NCI-H1105 treated with DMSO at 0.1 percent for 48 hours (cell line): Measurements from ENCODE around the gene GINS1.

Source experiments
- DNase-seq: peaks from one replicate; lab custom pipeline; 2025; lab: John Stamatoyannopoulos, UW

Gene GINS1

DNA sequence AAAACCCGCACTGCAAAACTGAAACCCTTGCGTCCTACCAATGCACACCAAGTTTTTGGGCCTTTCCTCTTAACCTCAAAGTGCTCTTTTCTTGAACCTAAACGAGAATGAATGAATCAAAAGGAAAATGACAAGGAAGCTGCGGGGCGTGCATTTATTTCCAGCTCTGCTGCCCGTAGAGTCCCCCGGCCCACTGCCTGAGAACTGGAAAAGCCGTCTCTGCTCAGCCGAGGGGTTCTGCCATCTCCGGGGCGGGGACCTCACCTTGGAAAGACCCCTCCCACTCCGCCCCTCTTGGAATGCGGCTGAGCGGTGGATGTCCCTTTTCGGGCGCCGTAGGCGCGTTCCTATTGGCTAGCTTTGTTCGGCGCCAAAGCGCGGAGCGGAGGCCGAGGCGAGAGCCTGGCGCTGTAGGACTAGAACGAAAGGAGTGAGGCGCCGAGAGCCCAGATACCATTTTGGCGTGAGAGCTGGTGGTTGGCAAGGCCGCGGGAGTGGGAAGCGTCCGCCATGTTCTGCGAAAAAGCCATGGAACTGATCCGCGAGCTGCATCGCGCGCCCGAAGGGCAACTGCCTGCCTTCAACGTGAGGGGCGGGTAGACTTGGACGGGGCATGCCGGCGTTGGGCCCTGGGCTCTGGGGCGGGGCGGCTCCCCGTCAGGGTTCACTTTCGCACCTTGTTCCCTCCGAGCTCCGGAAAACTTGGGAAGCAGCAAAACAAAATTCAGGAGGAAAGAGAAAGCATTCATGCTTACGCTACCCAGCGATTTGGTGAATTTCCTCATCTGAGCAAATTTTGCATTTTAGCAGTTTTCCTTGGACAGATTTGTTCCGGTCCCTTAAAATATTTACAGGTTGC, at the start of gene GINS1:
Gene GINS1, plus strand, starts transcription at position 363 of the 859 bp plus-strand sequence. Its CDS starts 148 bp downstream, at position 511.
- DNase-seq = peak; percentile 91

DNA sequence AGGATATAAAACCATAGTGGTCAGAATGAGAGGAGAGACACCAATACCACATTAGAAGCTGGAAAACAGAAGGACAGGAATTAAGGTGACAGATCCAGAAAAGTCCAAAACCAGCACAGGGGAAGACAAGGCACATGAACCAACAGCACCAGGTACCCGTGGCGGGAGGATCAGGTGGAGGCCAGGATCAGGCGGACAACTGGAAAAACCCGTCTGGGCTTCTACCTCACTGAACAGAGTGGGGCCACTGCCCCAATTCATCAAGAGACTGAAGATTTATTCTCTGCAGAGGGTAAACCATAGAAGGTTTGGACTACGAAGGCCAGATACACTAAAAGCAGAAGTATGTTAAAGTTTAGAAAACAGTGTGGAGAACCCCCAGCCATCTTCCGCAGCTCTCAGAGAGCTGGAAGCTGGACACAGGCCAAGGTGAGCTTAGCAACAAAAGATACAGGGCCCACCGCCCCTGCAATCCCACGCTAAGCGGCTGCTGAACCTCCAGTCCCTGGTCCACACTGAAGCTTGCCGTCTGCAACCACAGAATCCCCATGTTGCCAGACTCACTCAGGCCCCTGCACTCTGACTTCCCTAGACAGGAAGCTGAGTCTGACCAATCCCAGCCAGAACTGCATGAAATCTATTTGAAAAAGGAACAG, 46.7 kb upstream of the GINS1 start:
- no peak for DNase-seq

DNA sequence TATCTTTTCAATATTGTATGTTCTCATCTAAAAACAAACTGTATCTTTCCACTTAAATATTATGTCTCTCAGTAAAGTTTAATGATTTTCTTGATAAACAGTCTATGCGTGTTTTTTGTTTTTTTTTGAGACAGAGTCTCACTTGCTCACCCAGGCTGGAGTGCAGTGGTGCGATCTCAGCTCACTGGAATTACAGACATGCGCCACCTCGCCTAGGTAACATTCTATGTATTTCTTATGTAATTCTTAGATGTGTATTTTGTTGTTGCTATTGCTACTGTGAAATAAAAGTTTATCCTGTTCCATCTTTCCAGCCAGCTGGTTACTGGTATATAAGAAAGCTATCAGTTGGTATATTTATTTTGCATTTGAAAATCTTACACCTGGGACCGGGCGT, 46.2 kb upstream of the GINS1 start:
- DNase-seq = no peak

GRCh38 chr20:25364180-25364788, 43.2 kb upstream of the GINS1 start:
- no peak for DNase-seq

DNA sequence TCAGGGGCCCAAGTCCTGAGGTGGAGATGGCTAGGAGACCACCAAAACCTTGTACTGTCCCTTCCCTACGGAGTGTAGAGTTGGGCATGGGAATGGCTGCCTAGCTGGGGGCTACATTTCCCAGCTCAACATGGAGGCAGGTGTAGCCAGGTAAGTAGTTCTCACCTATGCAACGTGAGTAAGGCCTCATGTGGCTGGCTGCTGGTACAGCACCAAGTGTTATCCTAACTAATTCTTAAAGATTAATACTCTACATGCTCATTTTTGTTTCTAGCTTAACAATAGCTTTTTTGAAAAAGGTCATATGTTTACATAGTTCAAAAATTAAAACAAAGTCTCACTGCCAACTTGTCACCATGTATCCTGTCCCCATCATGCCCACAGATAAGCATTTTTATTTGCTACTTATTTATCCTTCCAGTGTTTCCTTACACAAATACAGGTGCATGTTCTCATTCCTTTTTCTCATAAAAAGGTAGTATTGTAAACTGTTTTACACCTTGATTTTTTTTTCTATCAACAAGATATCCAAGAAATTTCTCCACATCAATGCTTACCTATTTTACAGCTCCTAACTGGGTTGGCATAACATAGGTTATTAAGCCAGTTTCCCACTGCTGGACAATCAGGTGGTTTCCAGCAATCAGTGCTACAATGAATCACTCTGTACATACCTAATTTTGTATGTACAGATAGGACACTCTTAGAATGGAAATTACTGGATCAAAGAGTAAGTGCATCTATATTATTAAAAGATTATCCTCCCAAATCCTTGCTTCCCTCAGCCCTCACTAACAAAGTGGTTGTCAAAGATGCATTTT, 42.4 kb upstream of the GINS1 start:
- DNase-seq = no peak

DNA sequence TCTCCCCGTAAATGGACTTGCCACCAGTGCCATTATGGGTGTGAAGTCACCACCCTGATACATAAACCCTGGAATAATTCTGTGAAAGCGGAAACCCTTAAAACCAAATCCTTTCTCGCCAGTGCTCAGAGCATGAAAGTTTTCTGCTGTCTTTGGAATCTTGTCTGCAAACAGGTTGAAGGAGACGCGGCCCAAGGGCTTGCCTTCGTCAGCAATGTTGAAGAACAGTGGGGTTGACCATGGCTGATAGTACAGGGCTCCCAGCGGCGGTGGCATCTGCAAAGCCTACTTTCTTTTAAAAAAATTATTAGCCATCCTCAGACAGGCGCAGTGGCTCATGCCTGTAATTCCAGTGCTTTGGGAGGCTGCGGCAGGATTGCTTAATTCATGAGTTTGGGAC, 38.9 kb upstream of the GINS1 start:
- DNase-seq = no peak

- DNase-seq = no peak
These were observed 38.5 kb upstream of the GINS1 start for GRCh38 chr20:25368976-25369375.

DNA sequence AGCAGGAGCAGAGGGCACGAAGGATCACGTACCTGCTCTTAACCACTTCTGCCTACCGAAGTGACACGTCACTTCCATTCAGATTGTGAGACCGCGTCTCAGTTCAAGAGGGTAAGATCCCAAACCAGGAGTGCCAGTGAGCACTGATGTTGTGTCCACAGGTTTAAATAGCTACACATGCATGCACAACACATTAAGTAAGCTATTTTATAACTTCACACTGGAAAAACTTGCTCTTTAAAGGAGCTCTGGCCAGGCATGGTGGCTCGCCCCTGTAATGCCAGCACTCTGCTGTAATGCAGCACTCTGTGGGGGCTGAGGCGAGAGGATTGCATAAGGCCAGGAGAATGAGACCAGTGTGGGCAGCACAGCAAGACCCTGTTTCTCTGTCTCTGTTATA, 37.9 kb upstream of the GINS1 start:
- DNase-seq = no peak

GRCh38 chr20:25369971-25370370, 37.5 kb upstream of the GINS1 start:
- no peak for DNase-seq

- DNase-seq = no peak
These were observed 34.7 kb upstream of the GINS1 start for GRCh38 chr20:25372584-25373336.

DNA sequence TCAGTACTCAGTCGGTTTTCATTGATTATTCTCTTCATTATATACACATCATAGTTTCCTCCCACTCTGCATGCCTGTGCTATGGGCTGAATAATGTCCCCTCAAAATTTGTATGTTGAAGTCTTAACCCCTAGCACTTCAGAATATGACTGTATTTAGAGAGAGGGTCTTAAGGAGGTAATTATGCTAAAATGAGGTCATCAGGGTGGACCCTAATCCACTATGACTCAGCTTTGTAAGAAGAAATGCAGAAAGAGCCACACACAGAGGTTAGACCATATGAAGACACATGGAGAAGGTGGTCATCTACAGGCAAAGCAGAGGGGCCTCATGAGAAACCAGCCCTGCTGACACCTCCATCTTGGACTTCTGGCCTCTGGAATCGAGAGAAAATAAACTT, 32.6 kb upstream of the GINS1 start:
- DNase-seq = no peak

DNA sequence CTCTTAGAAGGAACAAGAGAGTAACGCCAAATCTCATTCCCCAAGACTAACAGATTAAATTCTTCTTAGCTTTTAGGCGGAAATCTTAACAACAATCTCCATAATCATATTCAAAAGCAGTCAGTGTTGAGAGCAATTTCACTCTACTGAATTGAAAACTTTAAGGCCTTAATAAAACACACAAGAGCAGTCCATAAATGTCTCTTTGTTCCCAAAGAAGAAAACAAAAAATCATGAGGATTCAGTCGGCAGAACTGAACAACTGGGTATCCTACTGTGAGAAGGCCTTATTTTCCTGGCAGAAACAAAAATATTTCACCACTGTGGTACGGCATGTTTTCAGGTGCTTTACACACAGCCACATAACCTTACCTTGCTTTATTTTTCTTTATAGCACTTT, 31.2 kb upstream of the GINS1 start:
- DNase-seq = no peak

- DNase-seq = no peak
These were observed 30.6 kb upstream of the GINS1 start for GRCh38 chr20:25376886-25377285.

- DNase-seq = no peak
These were observed 29.1 kb upstream of the GINS1 start for GRCh38 chr20:25378189-25378883.

DNA sequence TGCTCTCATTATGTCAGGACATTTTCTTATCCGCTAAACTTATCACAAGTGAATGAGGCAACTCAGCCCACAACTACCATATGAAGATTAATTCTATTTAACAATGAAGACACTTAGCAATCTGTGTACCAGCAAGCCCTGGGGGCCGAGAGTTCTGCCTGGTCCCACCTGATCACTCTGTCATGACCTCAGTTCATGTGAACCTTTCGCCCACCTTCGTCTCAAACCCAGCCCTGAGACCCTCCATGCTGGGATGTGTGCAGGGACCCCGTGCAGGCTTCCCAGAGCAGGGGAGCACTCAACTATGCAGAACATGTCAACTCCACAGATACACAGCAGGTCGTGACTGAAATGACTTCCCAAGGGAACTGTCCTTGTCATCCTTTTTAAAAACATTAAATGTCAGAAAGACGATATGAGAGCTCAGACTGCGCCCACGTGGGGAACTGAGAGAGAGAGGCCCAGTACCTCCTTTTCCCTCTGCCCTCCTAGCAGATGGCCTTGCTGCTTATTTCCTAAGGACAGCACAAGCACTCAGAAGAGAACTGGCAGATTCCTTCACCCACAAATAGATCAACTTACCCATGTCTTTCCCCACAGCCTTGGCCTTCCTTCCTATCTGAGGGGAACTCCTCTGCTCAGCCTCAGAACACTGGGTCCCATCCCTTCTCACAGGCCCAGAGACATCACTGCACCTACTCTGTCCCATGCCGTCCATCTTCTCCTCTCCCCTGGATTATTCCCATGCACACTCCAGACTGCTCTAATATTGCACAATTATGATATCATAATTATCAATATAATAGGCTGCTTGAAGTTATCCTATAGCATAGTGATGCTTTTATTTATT, 28.4 kb upstream of the GINS1 start:
- no peak for DNase-seq

GRCh38 chr20:25380945-25381614, 26.4 kb upstream of the GINS1 start:
- no peak for DNase-seq

DNA sequence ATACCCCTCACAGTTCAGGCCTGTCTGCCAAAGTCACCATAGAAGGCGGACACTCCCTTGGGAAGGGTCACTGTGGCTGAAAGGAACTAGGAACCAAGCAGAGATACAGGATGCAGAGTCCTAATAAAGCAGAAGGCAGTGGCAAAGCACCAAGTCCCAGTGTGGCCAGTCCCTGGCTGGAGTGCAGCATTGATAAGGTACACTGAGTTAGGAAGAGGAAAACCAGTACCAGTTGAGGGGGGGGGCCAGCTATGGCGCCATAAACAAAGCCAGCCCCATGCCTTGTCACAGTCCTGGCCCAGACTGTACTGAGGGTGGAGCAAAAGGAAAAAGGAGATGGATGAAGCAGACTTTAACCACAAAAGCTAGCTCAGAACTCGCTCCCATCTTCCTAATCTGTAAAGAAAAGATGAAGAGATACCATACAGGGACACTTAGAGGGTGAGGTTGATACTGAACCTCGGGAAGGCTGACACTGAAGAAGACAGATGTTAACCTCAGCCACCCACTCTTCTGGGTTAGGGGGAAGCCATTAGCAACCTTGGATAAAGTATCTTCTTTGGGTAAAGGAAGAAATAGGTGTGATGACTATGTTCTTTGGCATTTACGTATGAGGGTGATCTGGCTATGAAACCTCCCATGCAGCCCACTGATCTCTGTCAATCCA, 24.6 kb upstream of the GINS1 start:
- no peak for DNase-seq

DNA sequence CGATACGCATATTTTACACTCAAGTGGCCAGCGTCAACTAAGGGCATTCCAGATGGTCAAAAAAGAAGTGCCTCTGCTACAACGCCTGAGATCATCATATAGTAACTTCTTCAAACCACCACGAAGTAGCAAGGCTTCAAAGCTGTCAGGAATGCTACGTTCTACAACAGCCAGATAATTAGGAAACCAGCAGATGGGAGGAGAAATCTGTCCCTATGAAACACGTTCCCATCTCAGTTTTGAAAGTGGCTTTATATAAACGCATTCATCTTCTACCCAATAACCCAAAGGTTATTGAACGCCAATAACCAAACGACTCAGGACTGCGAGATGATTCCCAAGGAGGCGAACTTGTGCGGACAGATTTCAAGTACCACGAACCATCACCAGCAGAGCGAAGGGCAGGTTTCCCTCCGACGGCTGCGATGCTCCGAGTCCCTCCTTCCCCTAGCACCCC, 18.0 kb upstream of the GINS1 start:
- peak; percentile 48 for DNase-seq
